AG04450 (cell line): ENCODE data around the gene DNMT3B. TPM values are rescaled to one million over a fixed set of nuclear protein-coding genes. Genes with fewer than 3 reads are reported as not detected.

Source experiments
- CTCF ChIA-PET: fragments of 300-600, 350-600 bp; formaldehyde crosslinking; extraction: SDS; loops from one replicate; lab custom pipeline; 2022; ENCODE audit warnings: antibody characterized with exemption, inconsistent platforms; lab: Charles Lee
- POLR2A ChIA-PET: fragments of 350-600 bp; formaldehyde crosslinking; extraction: SDS; loops from one replicate; lab custom pipeline; 2021; ENCODE audit warnings: antibody characterized with exemption, inconsistent platforms; lab: Yijun Ruan, JAX
- DNase-seq: peaks from one replicate; pipeline ENCODE4 v3.0.0-alpha.2; 2011; ENCODE audit warnings: low read depth, low spot score
- H3K27ac ChIP-seq: one replicate; pipeline ENCODE4 v1.5.1; 2012; ENCODE audit warnings: low read depth, low read length, control low read depth
- H3K27me3 ChIP-seq: one replicate; pipeline ENCODE4 v1.6.0; 2012; ENCODE audit warnings: low read length; ENCODE audit not compliant: control insufficient read depth, insufficient read depth
- H3K4me3 ChIP-seq: 2 replicates; pipeline ENCODE4 v1.5.1; 2011; ENCODE audit warnings: mild to moderate bottlenecking, low read depth, low read length, control low read depth
- H3K9me3 ChIP-seq: 2 replicates; pipeline ENCODE4 v1.5.1; 2012; ENCODE audit warnings: low read length; ENCODE audit not compliant: control insufficient read depth, insufficient read depth
- CTCF ChIP-seq: IDR thresholded peaks from 2 replicates; pipeline ENCODE4 v1.5.1; 2011; ENCODE audit warnings: low read depth, low read length, control low read depth, inconsistent platforms
- polyA plus RNA-seq: library from polyadenylated mRNA; depleted of rRNA; stranded (reverse); fragments of >200 nt; gene quantifications from 2 replicates; pipeline ENCODE4 v1.2.3, GENCODE V29; 2011

Gene DNMT3B
- polyA plus RNA-seq, 1 experiment, result 1.8 TPM

GRCh38 chr20:32837157-32837556 is 75.0 kb downstream of the DNMT3B start:
- no peak for TF ChIP-seq CTCF
- H3K4me3 ChIP-seq, result no peak overlapping the region
- H3K27ac ChIP-seq, result no peak overlapping the region
- no peak for DNase-seq
- ChIA-PET CTCF (interaction anchor here (1.2 kb wide), 1 partner anchor 65 kb away, joined by 3 read pairs; no protein-coding TSS in a partner anchor), POLR2A (no interaction called here)
- H3K27me3 ChIP-seq, result no peaks in the 10 kb centered on the region
- no peaks in the 10 kb centered on the region for H3K9me3 ChIP-seq

- no peaks in the 10 kb centered on the region for H3K27me3 ChIP-seq
- POLR2A ChIA-PET, result no interaction called here
- H3K9me3 ChIP-seq, result no peaks in the 10 kb centered on the region
- no peak for TF ChIP-seq CTCF
- no peak overlapping the region for H3K4me3 ChIP-seq
- CTCF ChIA-PET, result no interaction called here
- no peak for DNase-seq
- H3K27ac ChIP-seq, result no peak overlapping the region
Observed at GRCh38 chr20:32839227-32839981, 77.2 kb downstream of the DNMT3B start.

DNA sequence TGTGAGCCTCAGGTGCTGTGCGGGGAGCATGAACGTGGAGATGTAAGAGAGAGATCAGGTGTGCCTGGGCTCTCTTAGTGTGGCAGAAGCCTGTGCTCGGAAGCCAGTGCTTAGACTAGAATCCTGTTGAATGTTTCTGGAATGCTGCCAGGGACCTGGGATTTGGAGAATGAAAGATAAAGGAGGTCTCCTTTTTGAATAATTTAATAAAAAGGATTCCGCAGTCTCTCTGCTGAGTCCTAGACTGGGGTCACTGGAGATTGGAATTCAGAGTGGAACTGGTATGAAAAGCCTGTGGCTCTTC is 77.7 kb downstream of the DNMT3B start:
- CTCF ChIA-PET, result no interaction called here
- POLR2A ChIA-PET, result no interaction called here
- no peak for TF ChIP-seq CTCF
- Histone ChIP-seq H3K27me3 (no peaks in the 10 kb centered on the region), H3K27ac (no peak overlapping the region), H3K9me3 (no peaks in the 10 kb centered on the region), H3K4me3 (no peak overlapping the region)
- no peak for DNase-seq

- Histone ChIP-seq H3K27me3 (no peaks in the 10 kb centered on the region), H3K4me3 (no peak overlapping the region), H3K9me3 (no peaks in the 10 kb centered on the region), H3K27ac (no peak overlapping the region)
- TF ChIP-seq CTCF, result no peak
- POLR2A ChIA-PET, result no interaction called here
- CTCF ChIA-PET, result no interaction called here
- no peak for DNase-seq
Observed at GRCh38 chr20:32841174-32841573, 79.0 kb downstream of the DNMT3B start.

- POLR2A ChIA-PET, result no interaction called here
- no peak for DNase-seq
- TF ChIP-seq CTCF, result no peak
- Histone ChIP-seq H3K4me3 (no peak overlapping the region), H3K9me3 (no peaks in the 10 kb centered on the region), H3K27ac (no peak overlapping the region), H3K27me3 (no peaks in the 10 kb centered on the region)
- CTCF ChIA-PET, result interaction anchor here (1.0 kb wide), 1 partner anchor 51 kb away, joined by 3 read pairs; no protein-coding TSS in a partner anchor
Observed at GRCh38 chr20:32841632-32842031, 79.4 kb downstream of the DNMT3B start.
